GM18870 (cell line): ENCODE measurements around the gene FOXD2.

ENCODE experiments used
- ATAC-seq: cut with Tn5 transposase; IDR thresholded peaks from one replicate; pipeline ENCODE4 v1.9.1; 2021; ENCODE audit warnings: moderate library complexity; ENCODE audit not compliant: unreplicated experiment

Gene FOXD2

GRCh38 chr1:47437447-47438164 lies at the start of gene FOXD2:
Gene FOXD2, plus strand, starts transcription at chr1:47438044. Its CDS starts 92 bp downstream, at chr1:47438136.
- peak; percentile 74 for ATAC-seq

- ATAC-seq = no peak
Measured at GRCh38 chr1:47388891-47389238, 49.0 kb upstream of the FOXD2 start.

GRCh38 chr1:47389731-47390130 lies 48.1 kb upstream of the FOXD2 start:
- no peak for ATAC-seq

- ATAC-seq = no peak
Measured at GRCh38 chr1:47390843-47391242, 47.0 kb upstream of the FOXD2 start.

- ATAC-seq = no peak
Measured at GRCh38 chr1:47393141-47393540, 44.7 kb upstream of the FOXD2 start.

- no peak for ATAC-seq
Measured at GRCh38 chr1:47395433-47395832, 42.4 kb upstream of the FOXD2 start.

- no peak for ATAC-seq
Measured at GRCh38 chr1:47396671-47397196, 41.1 kb upstream of the FOXD2 start.

GRCh38 chr1:47399138-47399845 lies 38.6 kb upstream of the FOXD2 start:
- ATAC-seq = no peak

- ATAC-seq = no peak
Measured at GRCh38 chr1:47399846-47400155, 38.0 kb upstream of the FOXD2 start.

- ATAC-seq = no peak
Measured at GRCh38 chr1:47401761-47402160, 36.1 kb upstream of the FOXD2 start.

GRCh38 chr1:47402591-47402990 lies 35.3 kb upstream of the FOXD2 start:
- ATAC-seq = no peak

GRCh38 chr1:47403321-47403910 lies 34.4 kb upstream of the FOXD2 start:
- ATAC-seq = no peak

GRCh38 chr1:47405697-47406096 lies 32.1 kb upstream of the FOXD2 start:
- ATAC-seq = no peak

GRCh38 chr1:47406966-47407365 lies 30.9 kb upstream of the FOXD2 start:
- ATAC-seq = no peak

- ATAC-seq = no peak
Measured at GRCh38 chr1:47407481-47407880, 30.4 kb upstream of the FOXD2 start.

- ATAC-seq = no peak
Measured at GRCh38 chr1:47409311-47410067, 28.4 kb upstream of the FOXD2 start.

GRCh38 chr1:47410068-47410455 lies 27.8 kb upstream of the FOXD2 start:
- no peak for ATAC-seq

- no peak for ATAC-seq
Measured at GRCh38 chr1:47411436-47411835, 26.4 kb upstream of the FOXD2 start.

- ATAC-seq = no peak
Measured at GRCh38 chr1:47412437-47412836, 25.4 kb upstream of the FOXD2 start.

- no peak for ATAC-seq
Measured at GRCh38 chr1:47415728-47416318, 22.0 kb upstream of the FOXD2 start, which contains the start of gene FOXE3. Gene FOXE3, plus strand, starts transcription at chr1:47416285. Its CDS starts 31 bp downstream, at chr1:47416316.
